Measurements from ENCODE around the gene TTYH2. TPM values are rescaled to one million over a fixed set of nuclear protein-coding genes. Genes with fewer than 3 reads are reported as not detected.

Gene TTYH2
- total and polyA plus RNA-seq, 2 of the 4 experiments (the other 2 are of a cell fraction) = 2.3 to 6.8 TPM

- no peak overlapping the region for H2BK20ac ChIP-seq (ENCODE audit: low read depth, low read length)
Observed at GRCh38 chr17:74298778-74299177, 85.4 kb downstream of the TTYH2 start.

More at GRCh38 chr17:74298778-74299177, 85.4 kb downstream of the TTYH2 start:
- Histone ChIP-seq H2AK5ac (ENCODE audit: low read depth, low read length) (no peak overlapping the region), H4K91ac (ENCODE audit: insufficient read depth, low read depth, low read length) (no peak overlapping the region), H2AK9ac (replicated peaks; ENCODE audit: low read depth, low read length, poor library complexity) (no peak overlapping the region), H2BK5ac (ENCODE audit: low read depth, low read length, poor library complexity, severe bottlenecking) (no peak overlapping the region), H4K8ac (ENCODE audit: low read depth in 2 of 2, low read length in 2 of 2) (no peak overlapping the region), H3K27me3 (ENCODE audit: control insufficient read depth, insufficient read depth, low read length) (no peaks in the 10 kb centered on the region; the same call in 1 of the 2 replicates), H3K23ac (ENCODE audit: low read depth, low read length) (no peak overlapping the region), H3K9me1 (ENCODE audit: insufficient read depth, low read length) (no peaks in the 10 kb centered on the region), H2BK15ac (ENCODE audit: low read depth, low read length) (no peak overlapping the region), H3K14ac (replicated peaks; ENCODE audit: low read depth, low read length) (no peak overlapping the region), H3K27ac (ENCODE audit: insufficient read depth, low read length) (no peak overlapping the region), H3K9me3 (ENCODE audit: control insufficient read depth, insufficient read depth, low read length) (no peaks in the 10 kb centered on the region), H3K18ac (ENCODE audit: low read depth, low read length) (no peak overlapping the region), H4K5ac (ENCODE audit: low read depth, low read length) (no peak overlapping the region), H2AFZ (replicated peaks; ENCODE audit: low read length, poor library complexity) (no peak overlapping the region), H3K4me2 (ENCODE audit: low read depth, low read length) (no peak overlapping the region), H2BK120ac (ENCODE audit: low read depth, low read length) (no peak overlapping the region), H3K4ac (ENCODE audit: low read depth, low read length) (no peak overlapping the region), H3K79me1 (ENCODE audit: low read depth in 1 of 2, low read length in 2 of 2) (no peaks in the 10 kb centered on the region), H3K56ac (ENCODE audit: extremely low read depth, insufficient read depth, low read length) (no peak overlapping the region), H4K20me1 (ENCODE audit: insufficient read depth, low read length) (no peaks in the 10 kb centered on the region), H3K9ac (ENCODE audit: low read depth, low read length) (no peak overlapping the region), H3K4me1 (ENCODE audit: control insufficient read depth, insufficient read depth, low read length) (no peaks in the 10 kb centered on the region), H3K36me3 (ENCODE audit: control insufficient read depth, insufficient read depth, low read length) (no peaks in the 10 kb centered on the region), H3K4me3 (ENCODE audit: insufficient read depth, low read depth, low read length) (no peak overlapping the region)
- dilution Hi-C loops (cut with HindIII; ENCODE audit: low sequenced_read_pairs, unreplicated experiment) = no loop called here
- intact Hi-C loops (cut with micrococcal nuclease) = no loop called here
- 37% methylated on average over 2 of the region's 7 CpGs; no CpG with 5 or more reads in 1 of the 2 experiments for WGBS, 2 experiments (ENCODE audit: extremely low coverage in 2 of 2, insufficient read length in 1 of 2)
- no peak for ATAC-seq (ENCODE audit: low read depth)
- in situ Hi-C loops (cut with MboI; ENCODE audit: low sequenced_read_pairs) = no loop called here
- no peak for TF ChIP-seq MAZ (IDR thresholded peaks at IDR 0.05; ENCODE audit: borderline replicate concordance, low read depth, low read length)
- TF ChIP-seq, protein P1, sequence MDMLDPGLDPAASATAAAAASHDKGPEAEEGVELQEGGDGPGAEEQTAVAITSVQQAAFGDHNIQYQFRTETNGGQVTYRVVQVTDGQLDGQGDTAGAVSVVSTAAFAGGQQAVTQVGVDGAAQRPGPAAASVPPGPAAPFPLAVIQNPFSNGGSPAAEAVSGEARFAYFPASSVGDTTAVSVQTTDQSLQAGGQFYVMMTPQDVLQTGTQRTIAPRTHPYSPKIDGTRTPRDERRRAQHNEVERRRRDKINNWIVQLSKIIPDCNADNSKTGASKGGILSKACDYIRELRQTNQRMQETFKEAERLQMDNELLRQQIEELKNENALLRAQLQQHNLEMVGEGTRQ (IDR thresholded peaks at IDR 0.05; ENCODE audit: low read depth, low read length) = no peak
- no peak for TF ChIP-seq FOS (IDR thresholded peaks at IDR 0.05; ENCODE audit: low read depth, low read length)
- TF ChIP-seq CTCF (conservative IDR thresholded peaks at IDR 0.05; ENCODE audit: low read depth, low read length) = no peak
- TF ChIP-seq SMC3 (IDR thresholded peaks at IDR 0.05; ENCODE audit: low read depth, low read length) = no peak
- TF ChIP-seq CHD1 (IDR thresholded peaks at IDR 0.05; ENCODE audit: low read depth, low read length) = no peak
- TF ChIP-seq CEBPB (IDR thresholded peaks at IDR 0.05; ENCODE audit: low read depth, low read length) = no peak
- no peak for TF ChIP-seq ELK1 (IDR thresholded peaks at IDR 0.05; ENCODE audit: borderline replicate concordance, low read depth, low read length)
- no peak for TF ChIP-seq NFE2L2 (IDR thresholded peaks at IDR 0.05; ENCODE audit: low read depth, low read length)
- TF ChIP-seq RAD21 (IDR thresholded peaks at IDR 0.05; ENCODE audit: low read length) = no peak
- TF ChIP-seq MXI1 (IDR thresholded peaks at IDR 0.05; ENCODE audit: borderline replicate concordance, low read depth, low read length) = no peak
- TF ChIP-seq MAFK (IDR thresholded peaks at IDR 0.05; ENCODE audit: low read depth, low read length) = no peak
- no peak for TF ChIP-seq POLR2A (IDR thresholded peaks at IDR 0.05; ENCODE audit: low read depth, low read length)
- no peak for TF ChIP-seq RCOR1 (IDR thresholded peaks at IDR 0.05; ENCODE audit: insufficient replicate concordance, low read length)
- TF ChIP-seq RFX5 (IDR thresholded peaks at IDR 0.05; ENCODE audit: low read depth, low read length) = no peak
- TF ChIP-seq BHLHE40 (IDR thresholded peaks at IDR 0.05; ENCODE audit: low read depth, low read length) = no peak
- ChIA-PET POLR2A (ENCODE audit: unreplicated experiment) (no interaction called here), CTCF (no interaction called here)
- no TSS peak for BruUV-seq (replicated peaks)
- DNase-seq = no peak
